ENCODE data around the gene FDCSP.

FDCSP gene

GRCh38 chr4:70225824-70226223 lies at the start of gene FDCSP:
TSS of gene FDCSP (plus strand) at chr4:70226124. CDS start at chr4:70231195, 5,071 bp downstream.
- Histone ChIP-seq H3K79me2 (ENCODE audit: low read length) (no peaks in the 10 kb centered on the region), H3K4me2 (ENCODE audit: low read depth, low read length) (no peak within 1 kb of the TSS), H3K9me3 (replicated peaks; ENCODE audit: insufficient read depth, low read length) (no peaks in the 10 kb centered on the region), H3K27ac (ENCODE audit: low read length) (no peak within 1 kb of the TSS), H3K36me3 (replicated peaks; ENCODE audit: insufficient read depth, low read length) (no peaks in the 10 kb centered on the region), H3K4me3 (ENCODE audit: low read length) (no peak within 1 kb of the TSS), H3F3A (ENCODE audit: insufficient read depth, low read length) (no peaks in the 10 kb centered on the region), H3K9me2 (replicated peaks; ENCODE audit: insufficient read depth, low read length) (no peaks in the 10 kb centered on the region), H3K27me3 (replicated peaks; ENCODE audit: insufficient read depth, low read length) (no peaks in the 10 kb centered on the region), H3K4me1 (ENCODE audit: low read length) (no peaks in the 10 kb centered on the region), H4K20me1 (ENCODE audit: insufficient read depth, low read length) (no peaks in the 10 kb centered on the region), H3K9ac (ENCODE audit: low read length) (no peak within 1 kb of the TSS), H2AFZ (ENCODE audit: low read length) (no peak within 1 kb of the TSS)
- no peak for DNase-seq
- TF ChIP-seq EZH2 (optimal IDR thresholded peaks at IDR 0.05; ENCODE audit: low read depth, low read length) (no peak), CTCF (IDR thresholded peaks at IDR 0.05; ENCODE audit: low read length) (no peak), EZH2phosphoT487 (IDR thresholded peaks at IDR 0.05; ENCODE audit: low read length) (no peak)

DNA sequence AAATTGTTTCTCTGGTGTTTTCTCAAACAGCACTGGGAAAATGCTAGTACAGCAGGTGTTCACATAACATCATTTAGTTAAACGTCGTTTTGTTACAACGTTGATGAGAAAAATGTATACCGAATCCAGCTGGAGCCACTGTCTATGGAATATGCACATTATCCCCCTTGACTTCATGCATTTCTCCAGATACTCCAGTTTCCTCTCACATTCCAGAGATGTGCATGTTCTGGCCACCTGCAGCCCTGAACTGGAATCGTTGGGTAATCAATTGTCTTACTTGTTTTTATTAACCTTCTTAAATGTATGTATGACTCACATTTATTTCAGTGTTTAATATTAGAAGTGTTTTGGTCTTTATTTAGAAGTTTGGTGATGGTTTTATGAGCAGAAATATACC lies 48.8 kb upstream of the FDCSP start:
- Histone ChIP-seq H3K9ac (ENCODE audit: low read length) (no peak overlapping the region), H3K4me2 (ENCODE audit: low read depth, low read length) (no peak overlapping the region), H3K79me2 (ENCODE audit: low read length) (no peaks in the 10 kb centered on the region), H3K27me3 (replicated peaks; ENCODE audit: insufficient read depth, low read length) (no peaks in the 10 kb centered on the region), H3K36me3 (replicated peaks; ENCODE audit: insufficient read depth, low read length) (no peaks in the 10 kb centered on the region), H4K20me1 (ENCODE audit: insufficient read depth, low read length) (no peaks in the 10 kb centered on the region), H3K9me2 (replicated peaks; ENCODE audit: insufficient read depth, low read length) (no peaks in the 10 kb centered on the region), H3K27ac (ENCODE audit: low read length) (no peak overlapping the region), H3K4me1 (ENCODE audit: low read length) (no peaks in the 10 kb centered on the region), H3F3A (ENCODE audit: insufficient read depth, low read length) (no peaks in the 10 kb centered on the region), H2AFZ (ENCODE audit: low read length) (no peak overlapping the region), H3K4me3 (ENCODE audit: low read length) (no peak overlapping the region), H3K9me3 (replicated peaks; ENCODE audit: insufficient read depth, low read length) (no peaks in the 10 kb centered on the region)
- TF ChIP-seq EZH2phosphoT487 (IDR thresholded peaks at IDR 0.05; ENCODE audit: low read length) (no peak), CTCF (IDR thresholded peaks at IDR 0.05; ENCODE audit: low read length) (no peak), EZH2 (optimal IDR thresholded peaks at IDR 0.05; ENCODE audit: low read depth, low read length) (no peak)
- DNase-seq: no peak

DNA sequence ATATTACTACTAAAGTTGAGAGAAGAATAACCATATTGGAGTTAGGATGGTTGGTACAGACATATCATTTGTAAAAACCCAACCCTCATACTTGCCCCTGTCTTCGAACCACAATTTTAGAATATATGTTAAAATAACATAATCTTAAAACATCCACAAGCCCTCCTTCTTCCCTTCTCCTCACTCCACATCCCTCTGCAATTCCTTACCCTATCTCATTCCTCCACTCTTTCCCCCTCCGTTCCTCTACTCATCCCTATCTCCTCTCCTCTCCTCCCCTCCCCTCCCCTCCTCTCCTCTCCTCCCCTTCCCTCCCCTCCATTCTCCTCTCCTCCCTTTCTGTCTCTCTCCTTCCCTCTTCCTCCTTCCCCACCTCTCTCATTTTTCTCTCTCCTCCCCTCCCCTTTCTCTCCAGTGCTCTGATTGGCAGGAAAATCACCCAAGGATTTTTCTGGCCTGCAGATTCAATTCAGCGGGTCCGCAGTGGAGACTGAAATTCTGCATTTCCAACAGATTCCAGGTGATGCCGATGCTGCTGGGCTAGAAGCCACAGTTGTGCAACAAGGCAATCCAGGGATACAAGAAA lies 47.8 kb upstream of the FDCSP start:
- no peak for DNase-seq
- Histone ChIP-seq H3K4me2 (ENCODE audit: low read depth, low read length) (no peak overlapping the region), H3K36me3 (replicated peaks; ENCODE audit: insufficient read depth, low read length) (no peaks in the 10 kb centered on the region), H4K20me1 (ENCODE audit: insufficient read depth, low read length) (no peaks in the 10 kb centered on the region), H3K9ac (ENCODE audit: low read length) (no peak overlapping the region), H3K4me1 (ENCODE audit: low read length) (no peaks in the 10 kb centered on the region), H3K4me3 (ENCODE audit: low read length) (no peak overlapping the region), H2AFZ (ENCODE audit: low read length) (no peak overlapping the region), H3K9me3 (replicated peaks; ENCODE audit: insufficient read depth, low read length) (no peaks in the 10 kb centered on the region), H3K27ac (ENCODE audit: low read length) (no peak overlapping the region), H3K27me3 (replicated peaks; ENCODE audit: insufficient read depth, low read length) (no peaks in the 10 kb centered on the region), H3K9me2 (replicated peaks; ENCODE audit: insufficient read depth, low read length) (no peaks in the 10 kb centered on the region), H3K79me2 (ENCODE audit: low read length) (no peaks in the 10 kb centered on the region), H3F3A (ENCODE audit: insufficient read depth, low read length) (no peaks in the 10 kb centered on the region)
- TF ChIP-seq EZH2phosphoT487 (IDR thresholded peaks at IDR 0.05; ENCODE audit: low read length): no peak

- Histone ChIP-seq H3K9me3 (replicated peaks; ENCODE audit: insufficient read depth, low read length) (no peaks in the 10 kb centered on the region), H3K9ac (ENCODE audit: low read length) (no peak overlapping the region), H3K36me3 (replicated peaks; ENCODE audit: insufficient read depth, low read length) (no peaks in the 10 kb centered on the region), H3K27me3 (replicated peaks; ENCODE audit: insufficient read depth, low read length) (no peaks in the 10 kb centered on the region), H3K27ac (ENCODE audit: low read length) (no peak overlapping the region), H3K4me2 (ENCODE audit: low read depth, low read length) (no peak overlapping the region), H3K79me2 (ENCODE audit: low read length) (no peaks in the 10 kb centered on the region), H3K4me3 (ENCODE audit: low read length) (no peak overlapping the region), H3F3A (ENCODE audit: insufficient read depth, low read length) (no peaks in the 10 kb centered on the region), H3K9me2 (replicated peaks; ENCODE audit: insufficient read depth, low read length) (no peaks in the 10 kb centered on the region), H3K4me1 (ENCODE audit: low read length) (no peaks in the 10 kb centered on the region), H2AFZ (ENCODE audit: low read length) (no peak overlapping the region), H4K20me1 (ENCODE audit: insufficient read depth, low read length) (no peaks in the 10 kb centered on the region)
- no peak for DNase-seq
- no peak for TF ChIP-seq EZH2phosphoT487 (IDR thresholded peaks at IDR 0.05; ENCODE audit: low read length)
- no peak for TF ChIP-seq CTCF (IDR thresholded peaks at IDR 0.05; ENCODE audit: low read length)
- no peak for TF ChIP-seq EZH2 (optimal IDR thresholded peaks at IDR 0.05; ENCODE audit: low read depth, low read length)
Measured at GRCh38 chr4:70179811-70180210, 46.1 kb upstream of the FDCSP start.
